WI38 (cell line): ENCODE results near the gene ICE1.
"Not testable (repeated sequence)": the region's sequence is repeated elsewhere in the genome, so short reads cannot be mapped to it uniquely, and the experiment has no call there.

ENCODE experiments used
- H3K4me3 ChIP-seq: 2 replicates; pipeline ENCODE4 v1.5.1; 2011; ENCODE audit warnings: low read depth, mild to moderate bottlenecking, control low read depth, low read length
- CTCF ChIP-seq: IDR thresholded peaks from 2 replicates; pipeline ENCODE4 v1.5.1; 2012; ENCODE audit warnings: low read depth, mild to moderate bottlenecking, control low read depth, low read length

The ICE1 gene

GRCh38 chr5:5381310-5381913, 41.1 kb upstream of the ICE1 start:
- H3K4me3 ChIP-seq: no peak overlapping the region
- no peak for TF ChIP-seq CTCF

DNA sequence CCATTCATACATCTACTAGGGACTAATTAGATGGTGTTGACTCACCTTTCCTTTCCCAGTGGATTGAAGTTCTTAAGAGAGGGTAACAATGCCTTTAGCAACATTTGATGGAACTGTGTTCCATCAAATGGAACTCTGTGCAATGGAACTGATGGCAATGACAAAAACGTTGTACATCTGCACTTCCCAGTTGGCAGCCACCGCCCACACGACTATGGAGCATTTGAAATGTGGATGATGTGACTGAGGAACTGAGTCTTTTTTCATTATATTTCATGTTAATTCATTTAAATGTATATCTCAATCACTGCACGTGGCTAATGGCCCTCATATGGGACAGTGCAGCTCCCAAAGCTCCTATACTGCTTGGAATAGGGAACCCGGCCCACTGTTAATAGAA, 39.0 kb upstream of the ICE1 start:
- no peak for TF ChIP-seq CTCF
- H3K4me3 ChIP-seq: no peak overlapping the region

DNA sequence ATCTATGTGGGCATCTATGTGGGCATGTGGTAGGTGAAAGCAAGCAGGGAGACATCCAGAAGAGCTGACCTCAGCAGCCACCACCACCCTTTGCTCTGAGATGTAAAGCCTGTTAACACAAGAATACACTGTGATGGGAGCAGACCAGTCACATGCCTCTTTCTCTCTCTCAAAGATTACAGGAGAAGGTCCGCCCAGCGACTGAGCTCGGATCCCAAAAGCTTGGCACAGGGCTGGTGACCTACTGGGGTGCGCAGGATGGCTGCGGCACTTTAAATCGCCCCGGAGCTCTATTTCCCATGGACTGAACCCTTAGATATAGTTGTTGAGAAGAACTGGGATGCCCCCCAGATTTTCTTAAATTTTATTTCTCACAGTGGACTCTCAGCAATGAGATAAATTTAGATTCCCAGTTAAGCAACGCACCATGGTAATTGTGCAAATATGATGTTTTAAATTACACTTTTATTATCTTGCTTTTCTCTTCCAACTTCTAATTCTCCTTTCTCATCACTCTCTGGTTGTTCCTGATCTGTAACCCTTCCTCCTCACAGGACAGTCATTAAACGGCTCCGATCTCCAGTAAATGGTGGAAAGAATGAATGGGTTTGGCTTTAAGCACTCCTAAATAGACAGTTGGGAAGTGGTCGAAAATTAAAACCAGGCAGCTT, 37.7 kb upstream of the ICE1 start:
- no peak overlapping the region for H3K4me3 ChIP-seq
- no peak for TF ChIP-seq CTCF

DNA sequence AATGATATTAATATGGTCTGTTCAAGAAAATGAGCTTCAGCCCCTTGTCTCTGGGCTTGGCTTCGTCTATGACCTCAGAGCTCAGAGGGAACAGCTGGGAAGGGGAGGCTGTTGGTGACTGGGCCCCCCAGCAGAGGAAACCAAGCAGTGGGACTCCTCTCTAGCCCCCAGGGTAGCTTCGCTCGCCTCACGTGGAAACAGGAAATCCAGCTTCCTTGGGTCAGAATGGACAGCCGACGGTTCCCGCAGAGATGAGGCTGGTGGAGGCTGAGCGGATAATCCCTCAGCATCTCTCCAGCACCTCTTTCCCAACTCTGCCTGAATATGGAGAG, 37.2 kb upstream of the ICE1 start:
- no peak for TF ChIP-seq CTCF
- no peak overlapping the region for H3K4me3 ChIP-seq

GRCh38 chr5:5386329-5386728, 36.1 kb upstream of the ICE1 start:
- no peak for TF ChIP-seq CTCF
- no peak overlapping the region for H3K4me3 ChIP-seq

GRCh38 chr5:5387192-5387591, 35.3 kb upstream of the ICE1 start:
- TF ChIP-seq CTCF: no peak
- no peak overlapping the region for H3K4me3 ChIP-seq

GRCh38 chr5:5387777-5388176, 34.7 kb upstream of the ICE1 start:
- no peak for TF ChIP-seq CTCF

GRCh38 chr5:5390121-5390869, 32.2 kb upstream of the ICE1 start:
- not testable (repeated sequence) for H3K4me3 ChIP-seq

More at GRCh38 chr5:5387777-5388176, 34.7 kb upstream of the ICE1 start:
- H3K4me3 ChIP-seq: no peak overlapping the region

DNA sequence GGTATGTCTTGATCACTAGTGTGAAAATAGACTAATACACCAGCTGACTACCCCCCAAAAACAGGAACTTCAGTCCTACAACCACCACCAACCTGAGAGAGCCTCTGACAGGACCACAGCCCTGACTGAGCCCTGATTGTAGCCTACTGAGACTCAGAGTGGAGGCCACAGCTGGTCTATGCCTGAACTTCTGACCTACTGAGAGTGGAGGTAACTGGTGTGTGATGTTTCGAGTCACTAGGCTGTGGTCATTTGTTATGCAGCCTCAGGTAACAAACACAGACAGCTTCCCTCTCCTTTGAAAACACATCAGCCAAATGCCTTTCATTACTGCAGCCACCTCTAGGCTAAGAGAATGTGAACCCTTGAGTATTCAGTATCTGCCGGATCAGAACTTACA, 30.0 kb upstream of the ICE1 start:
- not testable (repeated sequence) for H3K4me3 ChIP-seq
